H1 (cell line): ENCODE results near the gene RAPGEF1. TPM values are rescaled to one million over a fixed set of nuclear protein-coding genes. Genes with fewer than 3 reads are reported as not detected.
A peak's percentile ranks its signal among the peaks of the same experiment; 100 is the strongest.

Experiments used
- CTCF ChIA-PET: fragments of 300-600 bp; sonication (Branson Sonifier 250); formaldehyde crosslinking; loops from one replicate; lab custom pipeline; 2021; ENCODE audit not compliant: partially characterized antibody; lab: Charles Lee
- POLR2A ChIA-PET: fragments of 300-600 bp; sonication (Branson Sonifier 250); formaldehyde crosslinking; loops from one replicate; lab custom pipeline; 2021; ENCODE audit warnings: inconsistent platforms; ENCODE audit not compliant: partially characterized antibody; lab: Charles Lee
- DNase-seq, 2 experiments: peaks; one replicate each; pipeline versions ENCODE4 v3.0.0 to v3.0.0-alpha.2; 2010 to 2022; ENCODE audit warnings: low spot score in 2 of 2, low read depth in 1 of 2, mixed read lengths in 1 of 2
- FAIRE-seq: peaks from 2 replicates; lab custom pipeline; 2011; peaks lifted over from hg19 to GRCh38; lab: Jason Lieb, UNC
- H2AFZ ChIP-seq: 2 replicates; pipeline ENCODE4 v1.8.1; 2012; ENCODE audit warnings: low read length, inconsistent platforms
- H2AK5ac ChIP-seq: 2 replicates; pipeline ENCODE4 v1.6.1; 2013; ENCODE audit warnings: low read depth, low read length
- H2BK120ac ChIP-seq: replicated peaks from 2 replicates; pipeline ENCODE3; 2013; ENCODE audit warnings: low read depth, low read length, inconsistent platforms
- H2BK12ac ChIP-seq: 2 replicates; pipeline ENCODE4 v1.6.1; 2013; ENCODE audit warnings: low read depth, low read length
- H2BK15ac ChIP-seq: 2 replicates; pipeline ENCODE4 v1.6.1; 2013; ENCODE audit warnings: low read length
- H2BK20ac ChIP-seq: 2 replicates; pipeline ENCODE4 v1.6.1; 2013; ENCODE audit warnings: low read length
- H2BK5ac ChIP-seq: 2 replicates; pipeline ENCODE4 v1.6.1; 2013; ENCODE audit warnings: low read depth, low read length
- H3K14ac ChIP-seq: 2 replicates; pipeline ENCODE4 v1.6.1; 2013; ENCODE audit warnings: inconsistent platforms; ENCODE audit not compliant: insufficient read length
- H3K18ac ChIP-seq: 2 replicates; pipeline ENCODE4 v1.6.1; 2013; ENCODE audit warnings: low read length; ENCODE audit errors: extremely low read depth
- H3K23ac ChIP-seq: 2 replicates; pipeline ENCODE4 v1.6.1; 2013; ENCODE audit warnings: inconsistent platforms; ENCODE audit not compliant: insufficient read length
- H3K23me2 ChIP-seq: 2 replicates; pipeline ENCODE4 v1.6.1; 2013; ENCODE audit warnings: low read depth, low read length
- H3K27ac ChIP-seq: 2 replicates; pipeline ENCODE4 v1.6.1; 2011; ENCODE audit warnings: low read depth, low read length, inconsistent platforms
- H3K27me3 ChIP-seq, 4 experiments: replicated peaks in 1 of 4; 1 replicate in 1 of 4; 2 replicates in 3 of 4; pipeline versions ENCODE4 v1.6.1 to v1.8.1; 2011 to 2013; ENCODE audit warnings: low read length in 3 of 4, mild to moderate bottlenecking in 3 of 4, inconsistent platforms in 2 of 4, mixed read lengths in 2 of 4, moderate library complexity in 1 of 4; ENCODE audit not compliant: control insufficient read depth in 3 of 4, insufficient read depth in 3 of 4; ENCODE audit errors: extremely low read depth in 1 of 4
- H3K36me3 ChIP-seq, 4 experiments: 2 replicates each; pipeline versions ENCODE4 v1.6.1 to v1.8.1; 2011 to 2013; ENCODE audit warnings: mild to moderate bottlenecking in 4 of 4, low read length in 3 of 4, moderate library complexity in 2 of 4, control low read depth in 1 of 4, inconsistent platforms in 1 of 4; ENCODE audit not compliant: insufficient read depth in 4 of 4, control insufficient read depth in 2 of 4
- H3K4ac ChIP-seq: replicated peaks from 2 replicates; pipeline ENCODE3; 2013; ENCODE audit warnings: low read length, low read depth, mixed read lengths, inconsistent platforms; ENCODE audit not compliant: insufficient read length
- H3K4me1 ChIP-seq, 4 experiments: replicated peaks in 1 of 4; 1 replicate in 1 of 4; 2 replicates in 3 of 4; pipeline versions ENCODE4 v1.6.1 to v1.8.1; 2011 to 2013; ENCODE audit warnings: low read length in 3 of 4, inconsistent platforms in 2 of 4, mixed read lengths in 1 of 4; ENCODE audit not compliant: insufficient read depth in 4 of 4, control insufficient read depth in 3 of 4
- H3K4me2 ChIP-seq, 2 experiments: 2 replicates each; pipeline versions ENCODE4 v1.6.1 to v1.8.1; 2011 to 2013; ENCODE audit warnings: low read depth in 2 of 2, low read length in 2 of 2, control low read depth in 1 of 2, inconsistent platforms in 1 of 2, mild to moderate bottlenecking in 1 of 2; ENCODE audit not compliant: insufficient read depth in 1 of 2
- H3K4me3 ChIP-seq, 4 experiments: fragments of 200-600, 300-600 bp in 1 of 4; sonication (generic), shearing (Covaris generic), sonication (Bioruptor Twin) in 1 of 4; 2 replicates each; pipeline versions ENCODE4 v1.5.1 to v1.8.1; 2011 to 2016; ENCODE audit warnings: low read length in 4 of 4, low read depth in 3 of 4, control low read depth in 2 of 4, inconsistent platforms in 2 of 4, mild to moderate bottlenecking in 2 of 4, mixed read lengths in 1 of 4, moderate library complexity in 1 of 4; ENCODE audit not compliant: insufficient read depth in 2 of 4; ENCODE audit errors: extremely low read depth in 1 of 4
- H3K56ac ChIP-seq: replicated peaks from 2 replicates; pipeline ENCODE3; 2013; ENCODE audit warnings: low read depth, mild to moderate bottlenecking, mixed read lengths, low read length, inconsistent platforms; ENCODE audit not compliant: insufficient read length
- H3K79me1 ChIP-seq: 2 replicates; pipeline ENCODE4 v1.6.1; 2013; ENCODE audit warnings: low read depth, low read length, control low read depth
- H3K79me2 ChIP-seq, 2 experiments: 2 replicates each; pipeline versions ENCODE4 v1.6.1 to v1.8.1; 2012 to 2013; ENCODE audit warnings: low read length in 2 of 2, mild to moderate bottlenecking in 2 of 2, inconsistent platforms in 1 of 2; ENCODE audit not compliant: insufficient read depth in 2 of 2, control insufficient read depth in 1 of 2
- H3K9ac ChIP-seq, 4 experiments: replicated peaks in 1 of 4; 1 replicate in 1 of 4; 2 replicates in 3 of 4; pipeline versions ENCODE4 v1.6.1 to v1.8.1; 2011 to 2013; ENCODE audit warnings: low read depth in 3 of 4, low read length in 3 of 4, control low read depth in 2 of 4, mild to moderate bottlenecking in 2 of 4, moderate library complexity in 2 of 4, inconsistent platforms in 1 of 4; ENCODE audit errors: extremely low read depth in 1 of 4
- H3K9me3 ChIP-seq, 2 experiments: 2 replicates each; pipeline versions ENCODE4 v1.6.1 to v1.8.1; 2012 to 2013; ENCODE audit warnings: mild to moderate bottlenecking in 2 of 2, moderate library complexity in 2 of 2, control low read depth in 1 of 2, inconsistent platforms in 1 of 2, low read depth in 1 of 2, low read length in 1 of 2, mixed read lengths in 1 of 2; ENCODE audit not compliant: insufficient read depth in 2 of 2
- H4K20me1 ChIP-seq, 2 experiments: replicated peaks in 1 of 2; 2 replicates each; pipeline versions ENCODE3 to v1.8.1; 2011 to 2013; ENCODE audit warnings: inconsistent platforms in 2 of 2, low read length in 2 of 2, mild to moderate bottlenecking in 1 of 2; ENCODE audit not compliant: insufficient read depth in 2 of 2, control insufficient read depth in 1 of 2
- H4K5ac ChIP-seq: 2 replicates; pipeline ENCODE4 v1.6.1; 2013; ENCODE audit warnings: low read length, low read depth, mixed read lengths, inconsistent platforms; ENCODE audit not compliant: insufficient read length
- H4K8ac ChIP-seq: 2 replicates; pipeline ENCODE4 v1.8.0; 2013; ENCODE audit warnings: mild to moderate bottlenecking, moderate library complexity, low read length, inconsistent platforms; ENCODE audit not compliant: insufficient read depth; ENCODE audit errors: extremely low read depth
- H4K91ac ChIP-seq: replicated peaks from 2 replicates; pipeline ENCODE3; 2013; ENCODE audit warnings: low read length, mixed read lengths, inconsistent platforms; ENCODE audit not compliant: insufficient read length
- ASH2L ChIP-seq: fragments of 200-600, 300-600 bp; sonication (generic); IDR thresholded peaks from one replicate; pipeline ENCODE4 v1.7.1; 2017; ENCODE audit warnings: low read length
- BACH1 ChIP-seq: IDR thresholded peaks from 2 replicates; pipeline ENCODE4 v1.6.1; 2012; ENCODE audit warnings: low read length, improper control_type of control experiment
- BRCA1 ChIP-seq: IDR thresholded peaks from 2 replicates; pipeline ENCODE4 v1.6.1; 2012; ENCODE audit warnings: low read depth, low read length, improper control_type of control experiment
- FOSL1 ChIP-seq: IDR thresholded peaks from 2 replicates; pipeline ENCODE4 v1.6.1; 2011; ENCODE audit warnings: mild to moderate bottlenecking, low read depth, low read length, moderate library complexity; ENCODE audit not compliant: insufficient read depth
- GABPA ChIP-seq: IDR thresholded peaks from 2 replicates; pipeline ENCODE4 v1.6.1; 2011; ENCODE audit warnings: mild to moderate bottlenecking, low read length, moderate library complexity, borderline replicate concordance; ENCODE audit not compliant: insufficient read depth
- HDAC2 ChIP-seq, 2 experiments: fragments of 300-600 bp in 1 of 2; sonication (generic) in 1 of 2; IDR thresholded peaks; 2 replicates each; pipeline ENCODE4 v1.6.1; 2011 to 2012; ENCODE audit warnings: low read depth in 2 of 2, low read length in 2 of 2, mild to moderate bottlenecking in 2 of 2, moderate library complexity in 2 of 2, borderline replicate concordance in 1 of 2, inconsistent platforms in 1 of 2
- SAP30 ChIP-seq: fragments of 300-600 bp; sonication (generic); IDR thresholded peaks from 2 replicates; pipeline ENCODE4 v1.7.1; 2012; ENCODE audit warnings: low read length, moderate library complexity, mild to moderate bottlenecking, inconsistent platforms; ENCODE audit not compliant: insufficient read depth, insufficient replicate concordance
- SP4 ChIP-seq: IDR thresholded peaks from 2 replicates; pipeline ENCODE4 v1.6.1; 2012; ENCODE audit warnings: low read length, inconsistent platforms
- YY1 ChIP-seq: IDR thresholded peaks from 2 replicates; pipeline ENCODE4 v1.6.1; 2011; ENCODE audit warnings: low read depth, mild to moderate bottlenecking, low read length
- WGBS, 2 experiments: shearing (Covaris generic) in 1 of 2; methylation state at CpG; one replicate each; pipeline versions ENCODE4 v1.1.6 to v1.1.7; 2013 to 2015; ENCODE audit warnings: low lambda C conversion rate in 2 of 2, mixed read lengths in 2 of 2, inconsistent platforms in 1 of 2, low coverage in 1 of 2, missing lambda C conversion rate in 1 of 2; ENCODE audit not compliant: insufficient replicate concordance in 2 of 2, insufficient coverage in 1 of 2, insufficient read length in 1 of 2; ENCODE audit errors: extremely low coverage in 1 of 2, missing lambda C conversion rate in 1 of 2; 5-methylcytosine and 5-hydroxymethylcytosine counted together
- polyA plus RNA-seq, 7 experiments: library from polyadenylated mRNA; depleted of rRNA in 3 of 7; stranded (reverse) in 5 of 7; unstranded in 2 of 7; fragments of >200 nt in 5 of 7; fragments of 200-250 nt in 2 of 7; gene quantifications; 1 replicate in 5 of 7; 2 replicates in 1 of 7; 4 replicates in 1 of 7; pipeline versions ENCODE4 v1.2.1 to v1.2.3, GENCODE V29; 2011 to 2013; ENCODE audit warnings: missing spikeins in 2 of 7, mixed read lengths in 2 of 7
- total RNA-seq: library from RNA; stranded (reverse); fragmentation: NEBNext Ultra II Directional; extraction: Animal tissue kit (Norgen Biotek cat#: 25700); gene quantifications from 2 replicates; pipeline ENCODE4 v1.2.1, GENCODE V29; 2021
- TF ChIP-seq, protein P1 (sequence below): IDR thresholded peaks from 2 replicates; pipeline ENCODE4 v1.6.1; 2012; ENCODE audit warnings: inconsistent platforms
- TF ChIP-seq, protein P2 (sequence below): IDR thresholded peaks from 2 replicates; pipeline ENCODE4 v1.6.1; 2012; ENCODE audit warnings: inconsistent platforms

The RAPGEF1 gene
- total and polyA plus RNA-seq, 2 of the 8 experiments (the other 6 are each of a cell fraction or from before 2014, with no cell fraction given) = 29.7 to 78.9 TPM

DNA sequence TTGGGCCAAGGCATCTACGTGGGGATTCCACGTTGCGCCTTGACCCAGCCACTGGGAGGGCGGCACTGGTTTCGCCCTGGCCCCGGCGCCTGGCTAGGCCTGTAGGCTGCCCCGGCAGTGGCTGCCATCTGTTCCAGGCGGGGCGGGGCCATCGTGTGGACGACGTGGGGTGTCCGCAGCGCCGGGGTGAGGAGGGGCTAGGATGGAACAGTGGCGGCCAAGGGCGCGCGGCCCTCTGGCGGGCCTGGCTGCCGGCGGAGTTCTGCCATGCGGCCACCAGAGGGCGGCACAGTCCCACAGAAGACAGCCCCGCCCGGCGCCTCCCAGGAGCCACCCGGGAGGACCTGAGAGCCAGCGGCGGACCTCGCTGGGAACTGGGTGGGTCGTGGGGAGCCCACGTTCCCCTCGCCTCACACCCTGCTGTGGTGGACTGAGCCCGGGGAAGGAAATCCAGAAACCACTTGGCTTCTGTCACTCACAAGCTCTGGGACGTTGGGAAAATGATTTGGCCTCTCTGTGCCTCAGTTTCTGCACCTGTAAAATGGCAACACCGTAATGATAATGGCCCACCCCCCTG, 22.6 kb upstream of the RAPGEF1 start:
- no peak overlapping the region for H3K4ac ChIP-seq
- no peaks in the 10 kb centered on the region for H3K27me3 ChIP-seq
- H3K18ac ChIP-seq = no peak overlapping the region; the same call in 1 of the 2 replicates
- H3K4me3 ChIP-seq = peak overlapping the region in 1 of 4 experiments; percentile 13; a peak in 1 of 8 replicates
- no peaks in the 10 kb centered on the region for H4K20me1 ChIP-seq
- H2BK15ac ChIP-seq = peak overlapping the region; percentile 99
- no peak overlapping the region for H3K56ac ChIP-seq
- no peak overlapping the region for H3K9ac ChIP-seq
- H3K14ac ChIP-seq = no peak overlapping the region
- CTCF ChIA-PET = interaction anchor here (0.7 to 3.8 kb wide), 47 partner anchors 8 to 511 kb away, joined by 3 to 19 read pairs (median 4); no protein-coding TSS in a partner anchor
- H3K79me2 ChIP-seq = no peaks in the 10 kb centered on the region
- peak overlapping the region; percentile 91 for H2AFZ ChIP-seq
- peak overlapping the region; percentile 66; the same call in 1 of the 2 replicates for H4K8ac ChIP-seq
- H2BK12ac ChIP-seq = peak overlapping the region; percentile 82; the same call in 1 of the 2 replicates
- no peaks in the 10 kb centered on the region for H3K23me2 ChIP-seq
- peak overlapping the region in 1 of 2 experiments; percentile 59; a peak in 3 of 4 replicates for H3K4me2 ChIP-seq
- 15% methylated on average over 37 of the region's 38 CpGs; no CpG with 5 or more reads in 1 of the 2 experiments for WGBS, 2 experiments
- no peak overlapping the region; the same call in 1 of the 2 replicates for H2BK5ac ChIP-seq
- FAIRE-seq = no peak
- no peaks in the 10 kb centered on the region for H3K79me1 ChIP-seq
- no peaks in the 10 kb centered on the region for H3K9me3 ChIP-seq
- no peak overlapping the region for H3K27ac ChIP-seq
- peak overlapping the region; percentile 92; the same call in 1 of the 2 replicates for H2BK20ac ChIP-seq
- no peaks in the 10 kb centered on the region for H3K36me3 ChIP-seq
- peak overlapping the region; percentile 29 for H2BK120ac ChIP-seq
- H2AK5ac ChIP-seq = no peak overlapping the region
- H3K23ac ChIP-seq = no peak overlapping the region
- H4K5ac ChIP-seq = no peak overlapping the region
- peak overlapping the region; percentile 92 for H4K91ac ChIP-seq
- peaks cover 0 to 4% (median 0%) of the 10 kb centered on the region in 4 experiments; a peak in 2 of 7 replicates for H3K4me1 ChIP-seq
- POLR2A ChIA-PET = no interaction called here
- DNase-seq = peak; percentile 29 to 94
- TF ChIP-seq GABPA (peak; percentile 43; the same call in 1 of the 2 replicates), BACH1 (peak; percentile 52; the same call in 1 of the 2 replicates), SAP30 (no peak), ASH2L (no peak), HDAC2 (IDR thresholded peaks at IDR 0.05; ENCODE audit: borderline replicate concordance in 1 of 2, low read depth in 2 of 2, low read length in 2 of 2) (peak in 1 of 2 experiments; percentile 92; a peak in 1 of 4 replicates), BRCA1 (no peak), FOSL1 (no peak), SP4 (no peak), YY1 (peak; percentile 38; the same call in 1 of the 2 replicates)
- TF ChIP-seq, protein P1, sequence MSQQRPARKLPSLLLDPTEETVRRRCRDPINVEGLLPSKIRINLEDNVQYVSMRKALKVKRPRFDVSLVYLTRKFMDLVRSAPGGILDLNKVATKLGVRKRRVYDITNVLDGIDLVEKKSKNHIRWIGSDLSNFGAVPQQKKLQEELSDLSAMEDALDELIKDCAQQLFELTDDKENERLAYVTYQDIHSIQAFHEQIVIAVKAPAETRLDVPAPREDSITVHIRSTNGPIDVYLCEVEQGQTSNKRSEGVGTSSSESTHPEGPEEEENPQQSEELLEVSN = no peak
- TF ChIP-seq, protein P2, sequence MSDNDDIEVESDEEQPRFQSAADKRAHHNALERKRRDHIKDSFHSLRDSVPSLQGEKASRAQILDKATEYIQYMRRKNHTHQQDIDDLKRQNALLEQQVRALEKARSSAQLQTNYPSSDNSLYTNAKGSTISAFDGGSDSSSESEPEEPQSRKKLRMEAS = peak; percentile 16; the same call in 1 of the 2 replicates
